ENCODE measurements around the gene FSTL4. TPM values are rescaled to one million over a fixed set of nuclear protein-coding genes. Genes with fewer than 3 reads are reported as not detected.

Gene FSTL4
- total RNA-seq, 4 donors from 2014 or later: 0.33 to 0.78 (median 0.34) TPM; not detected in 1

- TF ChIP-seq POLR2AphosphoS5 (IDR thresholded peaks at IDR 0.05): no peak
- H3K4me3 ChIP-seq: no peak overlapping the region
- 74% methylated on average over 9 of the region's 9 CpGs for WGBS
- no peak overlapping the region for H3K27ac ChIP-seq (replicated peaks in 1 of 4)
- no peaks in the 10 kb centered on the region for H3K9me3 ChIP-seq
- H3K4me1 ChIP-seq: no peaks in the 10 kb centered on the region
- no peak for DNase-seq (ENCODE audit: extremely low spot score)
- no peaks in the 10 kb centered on the region for H3K36me3 ChIP-seq
- intact Hi-C loops (cut with DNase I): no loop called here
- H3K27me3 ChIP-seq: no peaks in the 10 kb centered on the region
These were observed 381.3 kb downstream of the FSTL4 start for GRCh38 chr5:133230823-133231578.

- intact Hi-C loops (cut with DNase I): no loop called here
- H3K4me3 ChIP-seq: no peak overlapping the region
- H3K27ac ChIP-seq (replicated peaks in 1 of 4): no peak overlapping the region
- no peak for DNase-seq (ENCODE audit: extremely low spot score)
- TF ChIP-seq POLR2AphosphoS5 (IDR thresholded peaks at IDR 0.05) (no peak), CTCF (IDR thresholded peaks at IDR 0.05) (no peak), EP300 (IDR thresholded peaks at IDR 0.05) (no peak), POLR2A (IDR thresholded peaks at IDR 0.05; ENCODE audit: low read depth) (no peak)
- H3K36me3 ChIP-seq: no peaks in the 10 kb centered on the region
- WGBS: 83% methylated on average over 6 of the region's 8 CpGs
- H3K9me3 ChIP-seq: no peaks in the 10 kb centered on the region
- H3K27me3 ChIP-seq: no peaks in the 10 kb centered on the region
- no peaks in the 10 kb centered on the region for H3K4me1 ChIP-seq
These were observed 382.2 kb downstream of the FSTL4 start for GRCh38 chr5:133229931-133230664.

- no peak for DNase-seq (ENCODE audit: extremely low spot score)
- WGBS: 85% methylated on average over 1 of the region's 1 CpG
- Histone ChIP-seq H3K4me3 (no peak overlapping the region), H3K4me1 (no peaks in the 10 kb centered on the region), H3K27me3 (no peaks in the 10 kb centered on the region), H3K27ac (replicated peaks in 1 of 4) (no peak overlapping the region), H3K36me3 (no peaks in the 10 kb centered on the region), H3K9me3 (no peaks in the 10 kb centered on the region)
- intact Hi-C loops (cut with DNase I): no loop called here
- no peak for TF ChIP-seq CTCF (IDR thresholded peaks at IDR 0.05)
- TF ChIP-seq POLR2AphosphoS5 (IDR thresholded peaks at IDR 0.05): no peak
- TF ChIP-seq EP300 (IDR thresholded peaks at IDR 0.05): no peak
- TF ChIP-seq POLR2A (IDR thresholded peaks at IDR 0.05; ENCODE audit: low read depth): no peak
These were observed 384.0 kb downstream of the FSTL4 start for GRCh38 chr5:133228316-133228715.

- WGBS: 94% methylated on average over 6 of the region's 6 CpGs
- intact Hi-C loops (cut with DNase I): no loop called here
- Histone ChIP-seq H3K4me1 (no peaks in the 10 kb centered on the region), H3K36me3 (no peaks in the 10 kb centered on the region), H3K4me3 (no peak overlapping the region), H3K9me3 (no peaks in the 10 kb centered on the region), H3K27me3 (no peaks in the 10 kb centered on the region), H3K27ac (replicated peaks in 1 of 4) (no peak overlapping the region)
- no peak for DNase-seq (ENCODE audit: extremely low spot score)
- TF ChIP-seq POLR2AphosphoS5 (IDR thresholded peaks at IDR 0.05): no peak
- no peak for TF ChIP-seq POLR2A (IDR thresholded peaks at IDR 0.05; ENCODE audit: low read depth)
- no peak for TF ChIP-seq CTCF (IDR thresholded peaks at IDR 0.05)
- no peak for TF ChIP-seq EP300 (IDR thresholded peaks at IDR 0.05)
These were observed 384.4 kb downstream of the FSTL4 start for GRCh38 chr5:133227897-133228296.

GRCh38 chr5:133227082-133227481, 385.3 kb downstream of the FSTL4 start:
- H3K4me3 ChIP-seq: no peak overlapping the region
- H3K9me3 ChIP-seq: no peaks in the 10 kb centered on the region
- WGBS: 86% methylated on average over 3 of the region's 3 CpGs
- no peak for TF ChIP-seq CTCF (IDR thresholded peaks at IDR 0.05)
- TF ChIP-seq EP300 (IDR thresholded peaks at IDR 0.05): no peak
- no peak for TF ChIP-seq POLR2A (IDR thresholded peaks at IDR 0.05; ENCODE audit: low read depth)
- no peak for TF ChIP-seq POLR2AphosphoS5 (IDR thresholded peaks at IDR 0.05)
- H3K4me1 ChIP-seq: no peaks in the 10 kb centered on the region
- no peaks in the 10 kb centered on the region for H3K36me3 ChIP-seq
- intact Hi-C loops (cut with DNase I): no loop called here
- H3K27ac ChIP-seq (replicated peaks in 1 of 4): no peak overlapping the region
- no peaks in the 10 kb centered on the region for H3K27me3 ChIP-seq
- DNase-seq (ENCODE audit: extremely low spot score): no peak
